ENCODE data around the gene TMEM273.

Gene TMEM273

DNA sequence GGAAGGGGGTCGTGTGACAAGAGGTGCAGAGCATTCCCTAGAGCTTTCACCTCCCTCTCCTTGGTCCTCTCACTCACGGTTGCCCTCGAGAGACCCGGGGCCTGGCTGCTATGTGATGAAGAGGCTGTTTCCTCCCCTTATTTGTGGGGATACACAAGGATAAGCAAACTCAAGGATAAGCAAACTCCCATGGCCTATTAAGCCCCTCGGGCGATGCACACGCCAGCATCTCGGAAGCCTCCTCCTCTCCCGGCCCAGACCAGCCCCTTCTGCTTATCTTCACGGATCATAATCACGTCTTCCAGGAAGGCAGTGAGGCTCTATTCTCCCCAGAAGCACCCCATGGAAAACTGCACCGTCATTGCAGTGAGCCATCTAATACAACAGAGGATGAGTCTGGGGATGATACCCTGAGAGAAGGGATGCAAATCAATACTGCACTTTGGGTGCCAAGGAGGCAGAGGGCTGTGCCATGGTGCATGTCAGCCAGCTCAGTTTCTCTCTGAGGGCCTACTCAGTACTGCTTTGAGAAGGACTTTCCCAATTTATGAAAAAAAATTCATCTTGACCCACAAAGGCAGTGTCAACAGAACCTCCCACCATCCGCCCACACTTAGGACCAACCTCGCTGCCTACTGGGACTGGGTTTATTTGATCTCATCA is 22.2 kb downstream of the TMEM273 start:
- TF ChIP-seq, protein P1, sequence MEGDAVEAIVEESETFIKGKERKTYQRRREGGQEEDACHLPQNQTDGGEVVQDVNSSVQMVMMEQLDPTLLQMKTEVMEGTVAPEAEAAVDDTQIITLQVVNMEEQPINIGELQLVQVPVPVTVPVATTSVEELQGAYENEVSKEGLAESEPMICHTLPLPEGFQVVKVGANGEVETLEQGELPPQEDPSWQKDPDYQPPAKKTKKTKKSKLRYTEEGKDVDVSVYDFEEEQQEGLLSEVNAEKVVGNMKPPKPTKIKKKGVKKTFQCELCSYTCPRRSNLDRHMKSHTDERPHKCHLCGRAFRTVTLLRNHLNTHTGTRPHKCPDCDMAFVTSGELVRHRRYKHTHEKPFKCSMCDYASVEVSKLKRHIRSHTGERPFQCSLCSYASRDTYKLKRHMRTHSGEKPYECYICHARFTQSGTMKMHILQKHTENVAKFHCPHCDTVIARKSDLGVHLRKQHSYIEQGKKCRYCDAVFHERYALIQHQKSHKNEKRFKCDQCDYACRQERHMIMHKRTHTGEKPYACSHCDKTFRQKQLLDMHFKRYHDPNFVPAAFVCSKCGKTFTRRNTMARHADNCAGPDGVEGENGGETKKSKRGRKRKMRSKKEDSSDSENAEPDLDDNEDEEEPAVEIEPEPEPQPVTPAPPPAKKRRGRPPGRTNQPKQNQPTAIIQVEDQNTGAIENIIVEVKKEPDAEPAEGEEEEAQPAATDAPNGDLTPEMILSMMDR (IDR thresholded peaks at IDR 0.05; ENCODE audit: insufficient read depth, low read length, missing control alignments), result no peak
- ChIA-PET CTCF (no interaction called here), POLR2A (no interaction called here)
- H3K4me3 ChIP-seq (ENCODE audit: low read depth, low read length), result no peak overlapping the region
- no peak for DNase-seq (ENCODE audit: low read depth, low spot score)

- H3K4me3 ChIP-seq (ENCODE audit: low read depth, low read length), result no peak overlapping the region
- POLR2A ChIA-PET, result no interaction called here
- DNase-seq (ENCODE audit: low read depth, low spot score), result no peak
- CTCF ChIA-PET, result interaction anchor here (1.0 to 7.5 kb wide), 5 partner anchors 7 to 185 kb away, joined by 3 to 52 read pairs (median 3); no protein-coding TSS in a partner anchor
- TF ChIP-seq, protein P1 (IDR thresholded peaks at IDR 0.05; ENCODE audit: insufficient read depth, low read length, missing control alignments), result no peak
Observed at GRCh38 chr10:49165259-49165658, 22.9 kb downstream of the TMEM273 start.

DNA sequence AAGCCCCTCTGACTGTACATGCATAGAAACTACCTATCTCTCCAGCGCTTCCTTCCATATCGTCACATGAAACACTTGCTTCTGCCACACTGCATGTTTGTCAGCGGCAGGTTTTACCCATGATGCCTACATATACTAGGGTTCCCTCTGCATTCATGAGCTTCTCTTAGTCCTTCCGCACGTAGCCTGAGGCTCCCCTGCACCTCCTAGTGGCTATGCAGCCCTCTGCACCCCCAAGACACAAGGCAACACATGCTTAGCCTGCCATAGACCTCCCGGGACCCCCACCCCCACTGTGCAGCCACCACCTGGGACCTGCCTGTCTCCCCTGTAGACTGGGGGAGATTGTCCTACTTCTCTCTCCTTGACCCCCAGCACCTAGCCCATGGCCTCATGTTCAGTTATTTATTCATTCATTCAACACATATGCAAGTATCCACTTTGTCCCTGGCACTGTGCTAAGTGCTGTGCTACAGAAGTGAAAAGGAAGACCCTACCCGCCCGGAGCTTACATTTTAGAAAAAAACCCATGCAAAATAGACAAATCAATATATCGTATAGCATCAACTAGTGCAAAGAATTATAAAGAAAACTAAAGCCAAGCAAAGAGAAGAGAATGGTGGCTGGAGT is 23.5 kb downstream of the TMEM273 start:
- TF ChIP-seq, protein P1 (IDR thresholded peaks at IDR 0.05; ENCODE audit: insufficient read depth, low read length, missing control alignments), result peak; percentile 76
- H3K4me3 ChIP-seq (ENCODE audit: low read depth, low read length), result no peak overlapping the region
- ChIA-PET CTCF (interaction anchor here (1.0 to 7.5 kb wide), 10 partner anchors 8 to 507 kb away, joined by 3 to 52 read pairs (median 4); no protein-coding TSS in a partner anchor), POLR2A (no interaction called here)
- DNase-seq (ENCODE audit: low read depth, low spot score), result no peak

DNA sequence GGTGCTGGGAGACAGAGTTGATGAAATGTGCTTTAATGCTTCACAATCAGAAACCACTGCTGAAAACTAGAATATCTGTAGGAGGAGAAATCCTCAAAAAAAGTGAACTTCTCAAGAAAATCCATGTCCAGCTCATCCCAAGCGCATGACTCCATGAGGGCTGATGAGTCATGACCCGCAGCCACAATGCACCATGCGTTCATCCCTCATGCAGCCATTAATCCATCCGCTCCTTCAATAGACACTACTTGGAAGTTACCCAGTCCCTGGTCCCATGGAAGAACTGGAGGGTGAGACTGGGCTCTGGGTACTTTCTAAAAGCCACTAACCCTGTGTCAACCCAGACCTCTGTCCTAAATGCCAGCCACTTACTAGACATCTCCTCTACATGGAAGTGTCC is 24.4 kb downstream of the TMEM273 start:
- TF ChIP-seq, protein P1 (IDR thresholded peaks at IDR 0.05; ENCODE audit: insufficient read depth, low read length, missing control alignments), result no peak
- DNase-seq (ENCODE audit: low read depth, low spot score), result peak; percentile 26
- POLR2A ChIA-PET, result no interaction called here
- CTCF ChIA-PET, result interaction anchor here (1.1 to 7.5 kb wide), 7 partner anchors 9 to 506 kb away, joined by 3 to 52 read pairs (median 4); no protein-coding TSS in a partner anchor
- no peak overlapping the region for H3K4me3 ChIP-seq (ENCODE audit: low read depth, low read length)

DNA sequence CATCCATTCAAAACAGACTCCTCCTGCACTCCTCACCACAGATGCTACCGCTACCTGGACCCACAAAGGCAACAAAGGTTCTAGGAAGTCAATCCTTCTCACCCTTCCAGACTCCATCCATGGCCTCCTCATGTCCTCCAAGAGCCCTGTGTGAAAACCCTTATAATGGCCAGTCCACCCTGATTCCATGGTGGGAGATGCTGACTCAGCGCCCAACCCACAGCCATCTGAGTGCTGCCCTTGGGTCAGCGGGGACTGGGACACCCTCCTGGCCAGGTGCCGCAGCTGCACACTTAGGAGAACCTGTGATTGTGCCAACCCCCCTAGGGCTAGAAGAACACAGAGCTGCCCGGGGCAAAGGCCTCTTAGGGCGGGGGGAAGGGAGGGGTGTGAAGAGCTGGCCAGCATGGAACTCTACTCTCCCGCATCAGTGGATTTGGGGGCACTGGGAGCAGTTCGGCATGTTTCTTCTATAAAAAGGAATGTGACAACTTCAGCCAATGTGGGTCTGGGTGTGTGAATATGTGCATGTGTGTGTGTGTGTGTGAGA is 25.4 kb downstream of the TMEM273 start:
- CTCF ChIA-PET, result interaction anchor here (0.8 to 7.5 kb wide), 10 partner anchors 10 to 506 kb away, joined by 3 to 52 read pairs (median 5); no protein-coding TSS in a partner anchor
- no peak overlapping the region for H3K4me3 ChIP-seq (ENCODE audit: low read depth, low read length)
- POLR2A ChIA-PET, result no interaction called here
- DNase-seq (ENCODE audit: low read depth, low spot score), result no peak
- TF ChIP-seq, protein P1 (IDR thresholded peaks at IDR 0.05; ENCODE audit: insufficient read depth, low read length, missing control alignments), result no peak

DNA sequence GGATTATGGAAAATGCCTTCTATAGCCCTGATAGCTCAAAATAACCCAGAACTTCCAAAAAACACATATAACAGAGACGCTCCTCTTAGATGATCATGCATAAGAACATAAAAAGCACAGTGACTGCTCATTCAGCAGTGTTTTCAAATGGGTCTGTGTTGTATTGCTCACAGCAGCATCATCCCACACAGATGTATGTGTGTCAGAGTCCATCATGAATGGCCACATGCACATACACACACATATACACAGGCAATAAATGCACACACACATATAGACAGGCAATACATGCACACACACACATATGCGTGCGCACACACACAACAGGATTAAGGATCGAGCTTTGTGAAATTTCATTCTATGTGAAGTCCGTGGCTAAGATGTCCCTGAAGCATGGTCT is 26.1 kb downstream of the TMEM273 start:
- TF ChIP-seq, protein P1 (IDR thresholded peaks at IDR 0.05; ENCODE audit: insufficient read depth, low read length, missing control alignments), result no peak
- CTCF ChIA-PET, result interaction anchor here (0.7 to 7.5 kb wide), 25 partner anchors 9 to 505 kb away, joined by 3 to 52 read pairs (median 5); no protein-coding TSS in a partner anchor
- no peak for DNase-seq (ENCODE audit: low read depth, low spot score)
- POLR2A ChIA-PET, result no interaction called here
- H3K4me3 ChIP-seq (ENCODE audit: low read depth, low read length), result no peak overlapping the region
